A549 (cell line): ENCODE measurements around the gene C1orf53. TPM values are rescaled to one million over a fixed set of nuclear protein-coding genes. Genes with fewer than 3 reads are reported as not detected.

ENCODE experiments used
- ATAC-seq, 2 experiments: fragments of 200-7000 bp in 1 of 2; fragments of >200 bp in 1 of 2; cut with Nextera tagmentation in 1 of 2; cut with Tn5 transposase in 1 of 2; 3 replicates each; pipeline versions ENCODE4 v1.8.0 to v1.9.1; 2018 to 2020; ENCODE audit warnings: mild to moderate bottlenecking in 1 of 2, moderate library complexity in 1 of 2
- CTCF ChIA-PET: fragments of 300-600 bp; sonication (Branson Sonifier 250); formaldehyde crosslinking; extraction: SDS; loops from one replicate; lab custom pipeline; 2021; ENCODE audit warnings: antibody characterized with exemption, inconsistent platforms; lab: Yijun Ruan, JAX
- POLR2A ChIA-PET: fragments of 350-600 bp; formaldehyde crosslinking; extraction: SDS; loops from one replicate; lab custom pipeline; 2021; ENCODE audit warnings: antibody characterized with exemption, inconsistent platforms; lab: Yijun Ruan, JAX
- DNase-seq, 2 experiments: peaks; one replicate each; pipeline versions ENCODE4 v3.0.0 to v3.0.0-alpha.2; 2011 to 2016; ENCODE audit warnings: low read depth in 1 of 2, low spot score in 1 of 2
- FAIRE-seq: peaks from 2 replicates; lab custom pipeline; 2011; peaks lifted over from hg19 to GRCh38; lab: Jason Lieb, UNC
- H3K27ac ChIP-seq, 2 experiments: fragments of >200 bp; sonication (Bioruptor Twin); formaldehyde crosslinking; 3 replicates each; pipeline ENCODE4 v1.5.1; 2016 to 2017
- H3K4me1 ChIP-seq: fragments of >200 bp; sonication (Bioruptor Twin); formaldehyde crosslinking; 3 replicates; pipeline ENCODE4 v1.6.1; 2016
- H3K4me2 ChIP-seq: fragments of >200 bp; sonication (Bioruptor Twin); formaldehyde crosslinking; 3 replicates; pipeline ENCODE4 v1.6.1; 2016
- H3K4me3 ChIP-seq: fragments of >200 bp; sonication (Bioruptor Twin); formaldehyde crosslinking; 3 replicates; pipeline ENCODE4 v1.5.1; 2016
- H3K9me3 ChIP-seq: fragments of >200 bp; sonication (Bioruptor Twin); formaldehyde crosslinking; 3 replicates; pipeline ENCODE4 v1.6.1; 2016
- CBX2 ChIP-seq: fragments of 200-600 bp; sonication (generic); IDR thresholded peaks from 2 replicates; pipeline ENCODE4 v1.6.1; 2016; ENCODE audit warnings: low read depth, mild to moderate bottlenecking, borderline replicate concordance
- CHD4 ChIP-seq: fragments of 200-600 bp; sonication (generic); IDR thresholded peaks from 2 replicates; pipeline ENCODE4 v1.6.1; 2016; ENCODE audit warnings: antibody characterized with exemption, mild to moderate bottlenecking, borderline replicate concordance
- E2F6 ChIP-seq: IDR thresholded peaks from 2 replicates; pipeline ENCODE4 v1.6.1; 2012; ENCODE audit warnings: low read depth, borderline replicate concordance
- FOSB ChIP-seq: fragments of 250-450 bp; sonication (Bioruptor Pico); IDR thresholded peaks from 2 replicates; pipeline ENCODE4 v1.5.0; 2020; ENCODE audit warnings: mild to moderate bottlenecking, moderate library complexity
- FOSL2 ChIP-seq, 2 experiments: fragments of 450-650 bp in 1 of 2; fragments of >200 bp in 1 of 2; sonication (Bioruptor Twin) in 1 of 2; formaldehyde crosslinking; IDR thresholded peaks; 2 replicates each; pipeline versions ENCODE4 v1.5.0 to v1.6.1; 2016 to 2020; ENCODE audit warnings: mild to moderate bottlenecking in 1 of 2, moderate library complexity in 1 of 2
- HDAC2 ChIP-seq: fragments of 200-600 bp; sonication (generic); IDR thresholded peaks from 2 replicates; pipeline ENCODE4 v1.6.1; 2016
- HES2 ChIP-seq: fragments of >200 bp; sonication (Bioruptor Twin); formaldehyde crosslinking; IDR thresholded peaks from 2 replicates; pipeline ENCODE4 v1.6.1; 2016
- HMGXB4 ChIP-seq: fragments of 250-450 bp; sonication (Bioruptor Pico); IDR thresholded peaks from 2 replicates; pipeline ENCODE4 v1.5.0; 2021; ENCODE audit warnings: mild to moderate bottlenecking, moderate library complexity, borderline replicate concordance
- HOXB13 ChIP-seq: fragments of 250-450 bp; sonication (Bioruptor Pico); IDR thresholded peaks from 2 replicates; pipeline ENCODE4 v1.5.0; 2020; ENCODE audit warnings: low read depth, mild to moderate bottlenecking, moderate library complexity
- HOXB5 ChIP-seq: fragments of 250-450 bp; sonication (Bioruptor Pico); IDR thresholded peaks from 2 replicates; pipeline ENCODE4 v1.5.0; 2020; ENCODE audit warnings: mild to moderate bottlenecking, moderate library complexity
- KDM1A ChIP-seq: fragments of 200-600 bp; sonication (generic); IDR thresholded peaks from 2 replicates; pipeline ENCODE4 v1.6.1; 2016; ENCODE audit warnings: low read depth, mild to moderate bottlenecking
- KDM5A ChIP-seq: fragments of 200-600 bp; sonication (generic); IDR thresholded peaks from 2 replicates; pipeline ENCODE4 v1.6.1; 2016; ENCODE audit warnings: antibody characterized with exemption, mild to moderate bottlenecking
- NR3C1 ChIP-seq: fragments of >200 bp; sonication (Bioruptor Twin); formaldehyde crosslinking; IDR thresholded peaks from 3 replicates; pipeline ENCODE4 v1.6.1; 2017
- RCOR1 ChIP-seq: fragments of 150-350 bp; IDR thresholded peaks from 2 replicates; pipeline ENCODE4 v1.6.1; 2014; ENCODE audit warnings: antibody characterized with exemption, low read length, low read depth
- RFX5 ChIP-seq: fragments of 450-650 bp; IDR thresholded peaks from 2 replicates; pipeline ENCODE4 v1.7.1; 2014; ENCODE audit warnings: antibody characterized with exemption, mild to moderate bottlenecking, moderate library complexity
- RNF2 ChIP-seq: fragments of 200-600 bp; sonication (generic); IDR thresholded peaks from 2 replicates; pipeline ENCODE4 v1.6.1; 2016; ENCODE audit warnings: low read depth, mild to moderate bottlenecking, antibody characterized with exemption, moderate library complexity, borderline replicate concordance
- SMC3 ChIP-seq: fragments of >200 bp; sonication (Bioruptor Twin); formaldehyde crosslinking; IDR thresholded peaks from 3 replicates; pipeline ENCODE4 v1.6.1; 2018; ENCODE audit warnings: inconsistent platforms
- SREBF2 ChIP-seq: fragments of 450-650 bp; IDR thresholded peaks from 2 replicates; pipeline ENCODE4 v1.6.1; 2014; ENCODE audit warnings: mild to moderate bottlenecking, moderate library complexity
- TFCP2L1 ChIP-seq: fragments of 250-450 bp; sonication (Bioruptor Pico); IDR thresholded peaks from 2 replicates; pipeline ENCODE4 v1.5.0; 2021; ENCODE audit warnings: mild to moderate bottlenecking
- ZC3H11A ChIP-seq: fragments of 450-650 bp; IDR thresholded peaks from 2 replicates; pipeline ENCODE4 v1.6.1; 2014; ENCODE audit warnings: antibody characterized with exemption, mild to moderate bottlenecking
- WGBS: methylation state at CpG from one replicate; pipeline ENCODE4 v1.1.6; 2017; ENCODE audit errors: missing lambda C conversion rate; 5-methylcytosine and 5-hydroxymethylcytosine counted together
- polyA plus RNA-seq, 4 experiments: library from polyadenylated mRNA; depleted of rRNA in 3 of 4; stranded (reverse); fragments of >200 nt; fragmentation: RNase III in 1 of 4; extraction: RNeasy Plus Mini Kit Qiagen cat#74134 plus additional on column Dnase treatment in 1 of 4; gene quantifications; 2 replicates in 3 of 4; 3 replicates in 1 of 4; pipeline ENCODE4 v1.2.3, GENCODE V29; 2011 to 2017
- TF ChIP-seq, protein P1 (sequence below): fragments of 450-650 bp; IDR thresholded peaks from 2 replicates; pipeline ENCODE4 v1.6.1; 2014; ENCODE audit warnings: antibody characterized with exemption
- TF ChIP-seq, protein P2 (sequence below): fragments of >200 bp; sonication (Bioruptor Twin); formaldehyde crosslinking; IDR thresholded peaks from 3 replicates; pipeline ENCODE4 v1.6.1; 2016

C1orf53 gene
- polyA plus RNA-seq, 2 of the 4 experiments (the other 2 are of a cell fraction) = 5.7 to 7.9 TPM

- Histone ChIP-seq H3K4me1 (peaks cover 3% of the 10 kb centered on the region; the same call in 1 of the 3 replicates), H3K4me2 (no peak overlapping the region), H3K4me3 (no peak overlapping the region), H3K27ac (no peak overlapping the region), H3K9me3 (no peaks in the 10 kb centered on the region)
- TF ChIP-seq HOXB13 (CRISPR knock-in tag) (no peak), NR3C1 (no peak), HDAC2 (no peak)
- TF ChIP-seq, protein P1, sequence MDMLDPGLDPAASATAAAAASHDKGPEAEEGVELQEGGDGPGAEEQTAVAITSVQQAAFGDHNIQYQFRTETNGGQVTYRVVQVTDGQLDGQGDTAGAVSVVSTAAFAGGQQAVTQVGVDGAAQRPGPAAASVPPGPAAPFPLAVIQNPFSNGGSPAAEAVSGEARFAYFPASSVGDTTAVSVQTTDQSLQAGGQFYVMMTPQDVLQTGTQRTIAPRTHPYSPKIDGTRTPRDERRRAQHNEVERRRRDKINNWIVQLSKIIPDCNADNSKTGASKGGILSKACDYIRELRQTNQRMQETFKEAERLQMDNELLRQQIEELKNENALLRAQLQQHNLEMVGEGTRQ = no peak
- POLR2A ChIA-PET = no interaction called here
- FAIRE-seq = no peak
- no peak for ATAC-seq
- DNase-seq = no peak
- 75% methylated on average over 8 of the region's 8 CpGs for WGBS
- CTCF ChIA-PET = interaction anchor here (1.1 to 5.2 kb wide), 6 partner anchors 13 to 401 kb away, joined by 3 to 45 read pairs (median 8); partner anchors contain the start of gene LHX9
These were observed 25.7 kb downstream of the C1orf53 start for GRCh38 chr1:197927908-197928665.

- H3K4me1 ChIP-seq = peaks cover 3% of the 10 kb centered on the region; the same call in 1 of the 3 replicates
- no peak for TF ChIP-seq CHD4
- TF ChIP-seq, all 56 proteins: peak for 0
- Histone ChIP-seq H3K4me2 (no peak overlapping the region), H3K4me3 (no peak overlapping the region), H3K9me3 (no peaks in the 10 kb centered on the region), H3K27ac (no peak overlapping the region)
- ChIA-PET CTCF (no interaction called here), POLR2A (no interaction called here)
- 90% methylated on average over 15 of the region's 15 CpGs for WGBS
- no peak for ATAC-seq
- DNase-seq = no peak
- FAIRE-seq = no peak
These were observed 26.5 kb downstream of the C1orf53 start for GRCh38 chr1:197928849-197929336.

GRCh38 chr1:197933016-197933415, 30.6 kb downstream of the C1orf53 start:
- Histone ChIP-seq H3K4me2 (no peak overlapping the region), H3K9me3 (no peaks in the 10 kb centered on the region), H3K4me1 (0 out of 3 replicates have a peak, but pooled peaks cover 2% of the 10 kb centered on the region), H3K4me3 (no peak overlapping the region), H3K27ac (no peak overlapping the region)
- DNase-seq = no peak
- TF ChIP-seq SREBF2 (no peak), HES2 (no peak), FOSB (CRISPR knock-in tag) (no peak)
- no peak for ATAC-seq
- CTCF ChIA-PET = interaction anchor here (2.6 kb wide), 1 partner anchor 8 kb away, joined by 8 read pairs; no protein-coding TSS in a partner anchor
- 82% methylated on average over 1 of the region's 1 CpG for WGBS
- POLR2A ChIA-PET = no interaction called here
- no peak for FAIRE-seq

GRCh38 chr1:197933647-197934046, 31.2 kb downstream of the C1orf53 start:
- Histone ChIP-seq H3K4me2 (no peak overlapping the region), H3K27ac (no peak overlapping the region), H3K9me3 (no peaks in the 10 kb centered on the region), H3K4me1 (peaks cover 2% of the 10 kb centered on the region; the same call in 1 of the 3 replicates), H3K4me3 (no peak overlapping the region)
- DNase-seq (no peak), FAIRE-seq (no peak), ATAC-seq (no peak)
- ChIA-PET POLR2A (no interaction called here), CTCF (interaction anchor here (0.6 to 2.6 kb wide), 3 partner anchors 9 to 967 kb away, joined by 4 to 8 read pairs (median 4); no protein-coding TSS in a partner anchor)
- TF ChIP-seq ZC3H11A = no peak
- TF ChIP-seq, protein P2, sequence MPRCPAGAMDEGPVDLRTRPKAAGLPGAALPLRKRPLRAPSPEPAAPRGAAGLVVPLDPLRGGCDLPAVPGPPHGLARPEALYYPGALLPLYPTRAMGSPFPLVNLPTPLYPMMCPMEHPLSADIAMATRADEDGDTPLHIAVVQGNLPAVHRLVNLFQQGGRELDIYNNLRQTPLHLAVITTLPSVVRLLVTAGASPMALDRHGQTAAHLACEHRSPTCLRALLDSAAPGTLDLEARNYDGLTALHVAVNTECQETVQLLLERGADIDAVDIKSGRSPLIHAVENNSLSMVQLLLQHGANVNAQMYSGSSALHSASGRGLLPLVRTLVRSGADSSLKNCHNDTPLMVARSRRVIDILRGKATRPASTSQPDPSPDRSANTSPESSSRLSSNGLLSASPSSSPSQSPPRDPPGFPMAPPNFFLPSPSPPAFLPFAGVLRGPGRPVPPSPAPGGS = no peak
- no peak for TF ChIP-seq FOSL2 (IDR thresholded peaks at IDR 0.05)
- no peak for TF ChIP-seq FOSL2 (CRISPR knock-in tag; IDR thresholded peaks at IDR 0.05)
- TF ChIP-seq KDM1A = no peak
- TF ChIP-seq HOXB5 (CRISPR knock-in tag) = no peak
- no peak for TF ChIP-seq HOXB13 (CRISPR knock-in tag)
- no peak for TF ChIP-seq RFX5
- TF ChIP-seq KDM5A = no peak
- TF ChIP-seq HMGXB4 = no peak
- no peak for TF ChIP-seq SMC3
- no peak for TF ChIP-seq RNF2
- TF ChIP-seq CBX2 = no peak
- no peak for TF ChIP-seq E2F6
- TF ChIP-seq TFCP2L1 = no peak
- no peak for TF ChIP-seq RCOR1
- 89% methylated on average over 1 of the region's 1 CpG for WGBS
